ENCODE measurements around the gene TDP1.

DNA sequence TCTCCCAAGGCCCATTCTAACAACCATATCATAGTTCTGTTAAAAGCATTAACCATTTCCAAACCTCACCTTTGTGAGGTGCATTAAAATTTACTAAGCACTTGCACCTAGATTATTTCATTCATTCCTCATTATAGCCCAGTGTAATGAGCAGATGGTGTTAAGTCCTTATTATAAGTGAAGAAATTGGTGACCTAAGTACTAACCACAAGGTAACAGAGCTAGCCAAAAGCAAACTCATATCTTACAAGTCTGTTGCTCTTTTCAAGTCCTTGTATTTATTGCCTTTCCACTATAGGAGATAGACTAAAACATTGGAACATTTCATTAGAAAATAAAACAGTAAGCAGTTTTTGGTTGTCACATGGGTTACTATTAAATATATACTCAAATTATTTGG is 49.7 kb downstream of the TDP1 start:
- TF ChIP-seq, protein P1, sequence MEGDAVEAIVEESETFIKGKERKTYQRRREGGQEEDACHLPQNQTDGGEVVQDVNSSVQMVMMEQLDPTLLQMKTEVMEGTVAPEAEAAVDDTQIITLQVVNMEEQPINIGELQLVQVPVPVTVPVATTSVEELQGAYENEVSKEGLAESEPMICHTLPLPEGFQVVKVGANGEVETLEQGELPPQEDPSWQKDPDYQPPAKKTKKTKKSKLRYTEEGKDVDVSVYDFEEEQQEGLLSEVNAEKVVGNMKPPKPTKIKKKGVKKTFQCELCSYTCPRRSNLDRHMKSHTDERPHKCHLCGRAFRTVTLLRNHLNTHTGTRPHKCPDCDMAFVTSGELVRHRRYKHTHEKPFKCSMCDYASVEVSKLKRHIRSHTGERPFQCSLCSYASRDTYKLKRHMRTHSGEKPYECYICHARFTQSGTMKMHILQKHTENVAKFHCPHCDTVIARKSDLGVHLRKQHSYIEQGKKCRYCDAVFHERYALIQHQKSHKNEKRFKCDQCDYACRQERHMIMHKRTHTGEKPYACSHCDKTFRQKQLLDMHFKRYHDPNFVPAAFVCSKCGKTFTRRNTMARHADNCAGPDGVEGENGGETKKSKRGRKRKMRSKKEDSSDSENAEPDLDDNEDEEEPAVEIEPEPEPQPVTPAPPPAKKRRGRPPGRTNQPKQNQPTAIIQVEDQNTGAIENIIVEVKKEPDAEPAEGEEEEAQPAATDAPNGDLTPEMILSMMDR (IDR thresholded peaks at IDR 0.05) = no peak
- no peak for TF ChIP-seq EZH2 (IDR thresholded peaks at IDR 0.05; ENCODE audit: borderline replicate concordance, insufficient read depth, low read depth, low read length, poor library complexity, severe bottlenecking)

Measured in B cell (primary cell).